EL (cell line): Measurements from ENCODE around the gene NR4A1.

Source experiments
- DNase-seq: peaks from one replicate; pipeline ENCODE4 v3.0.0-alpha.2; 2016

The NR4A1 gene

DNA sequence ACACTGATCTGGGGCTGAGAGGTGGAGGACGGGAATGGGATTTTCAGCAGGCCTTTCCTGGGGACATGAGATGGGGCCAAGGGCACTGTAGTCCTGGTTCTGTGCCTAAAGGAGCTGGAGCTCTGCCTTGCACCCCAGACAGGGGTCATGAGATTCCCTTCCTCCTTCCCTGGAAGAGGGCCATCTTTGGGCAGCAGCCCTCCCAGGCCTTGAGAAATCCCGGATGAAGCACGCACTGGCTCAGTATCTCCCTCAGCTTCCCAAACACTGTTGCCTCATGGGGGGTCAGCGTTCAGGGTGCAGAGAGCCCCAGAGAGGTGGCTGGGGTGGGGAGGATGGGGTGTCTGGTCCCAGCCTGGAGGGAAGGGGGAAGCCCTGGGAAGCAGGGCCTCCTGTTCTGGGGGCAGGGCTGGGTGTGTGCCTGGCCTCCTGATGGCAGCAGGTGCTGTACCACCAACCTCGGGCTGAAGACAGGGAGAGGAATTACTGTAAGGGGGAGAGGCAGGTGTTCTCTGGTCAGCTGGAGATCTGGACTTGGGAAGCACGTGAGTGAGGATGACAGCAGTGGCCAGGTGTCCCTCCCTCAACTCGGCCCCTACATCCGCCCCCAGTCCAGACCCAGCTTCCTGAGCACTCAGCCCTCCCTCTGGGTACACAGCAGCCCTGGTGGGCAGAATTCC is 8.4 kb upstream of the NR4A1 start:
- no peak for DNase-seq

DNA sequence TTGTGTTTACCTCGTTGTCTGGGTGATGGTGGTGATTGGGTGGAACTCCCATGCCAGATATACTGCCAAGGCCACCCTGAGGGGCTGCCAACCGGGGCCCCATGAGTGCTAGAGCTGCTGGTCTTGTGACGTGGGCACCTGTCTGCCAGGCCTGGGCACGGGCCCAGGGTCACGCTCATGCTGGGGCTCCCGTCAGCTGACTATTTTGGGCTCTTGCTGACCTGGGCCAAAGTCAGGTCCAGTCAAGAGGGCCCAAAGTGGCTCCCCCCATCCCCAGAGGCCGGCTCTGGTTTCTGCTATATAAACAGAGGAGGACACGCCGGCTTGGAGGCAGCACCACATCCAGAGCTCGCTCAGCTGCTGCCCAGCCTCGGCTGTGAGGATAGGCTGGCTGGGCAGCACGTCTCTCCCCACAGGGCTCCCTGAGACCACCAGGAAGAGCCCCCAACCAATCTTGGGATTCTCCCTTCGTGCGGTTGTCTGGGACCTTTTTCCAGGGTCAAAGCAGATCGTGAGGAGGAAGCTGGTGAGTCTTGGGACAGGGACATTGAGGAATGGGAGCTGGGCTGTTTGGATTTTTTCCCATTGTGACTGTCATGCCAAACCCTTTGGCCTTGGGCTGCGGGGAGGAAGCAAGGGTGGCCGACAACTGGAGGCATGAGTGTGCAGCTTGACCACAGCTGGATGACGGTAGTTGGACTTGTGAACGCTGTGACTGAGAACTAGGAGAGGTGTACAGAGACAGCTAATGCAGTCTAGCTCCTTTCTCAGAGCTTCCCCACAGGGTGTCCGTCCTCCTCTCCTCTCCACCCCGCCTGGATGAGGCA is 7.6 kb upstream of the NR4A1 start:
- DNase-seq, result no peak

DNA sequence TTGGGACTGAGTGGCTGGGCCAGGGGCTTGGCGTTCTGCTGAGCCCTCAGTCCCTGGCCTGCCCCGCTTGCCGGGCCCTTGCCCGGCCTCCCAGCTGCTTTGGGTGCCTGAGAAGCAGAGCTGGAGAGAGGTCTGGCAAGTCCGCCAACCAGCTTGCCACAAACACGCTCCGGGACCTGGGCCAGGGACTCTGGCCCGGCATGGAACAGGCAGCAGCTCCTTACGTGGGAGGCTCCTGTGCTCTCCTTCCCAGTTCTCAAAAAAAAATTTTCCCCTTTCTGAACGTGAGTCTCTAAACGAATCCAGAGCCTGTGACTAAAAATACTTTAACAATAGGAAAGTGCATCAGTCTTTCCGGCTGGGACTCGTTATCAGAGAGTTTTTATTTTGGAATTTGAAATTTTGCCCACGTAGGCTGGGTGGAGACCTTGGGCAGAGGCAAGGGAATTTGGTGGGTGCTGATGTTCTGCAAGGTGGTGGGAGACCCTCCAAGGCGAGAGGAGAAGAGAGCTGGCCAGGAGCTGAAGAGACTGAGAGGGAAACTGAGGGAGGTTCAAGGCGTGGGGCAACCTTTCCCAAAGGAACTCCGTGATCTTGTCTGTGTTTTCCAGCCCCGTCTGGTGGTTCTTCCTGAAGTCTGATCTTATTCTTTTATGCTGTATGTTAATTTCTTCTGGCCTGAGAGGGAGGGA is 6.8 kb upstream of the NR4A1 start:
- no peak for DNase-seq

DNA sequence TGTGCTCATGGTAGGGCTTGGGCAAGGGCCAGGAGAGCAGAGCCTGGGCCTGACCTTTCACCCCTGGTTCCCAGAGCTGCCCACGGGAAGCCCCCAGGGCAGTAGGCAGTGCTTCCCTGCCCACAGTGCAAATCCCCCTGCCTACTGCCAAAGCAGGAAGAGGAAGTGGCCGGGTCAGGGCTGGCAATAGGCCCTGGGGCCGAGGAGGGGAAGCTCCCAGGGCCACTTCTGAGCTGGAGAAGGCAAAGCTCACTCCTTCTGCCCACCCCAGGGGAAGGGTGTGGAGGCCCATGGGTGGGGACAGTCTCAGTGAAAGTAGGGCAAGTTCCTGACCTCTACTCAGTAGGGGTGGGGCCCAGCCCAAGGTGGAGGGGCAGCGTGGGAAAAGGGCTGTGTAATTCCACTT is 5.4 kb upstream of the NR4A1 start:
- no peak for DNase-seq

DNA sequence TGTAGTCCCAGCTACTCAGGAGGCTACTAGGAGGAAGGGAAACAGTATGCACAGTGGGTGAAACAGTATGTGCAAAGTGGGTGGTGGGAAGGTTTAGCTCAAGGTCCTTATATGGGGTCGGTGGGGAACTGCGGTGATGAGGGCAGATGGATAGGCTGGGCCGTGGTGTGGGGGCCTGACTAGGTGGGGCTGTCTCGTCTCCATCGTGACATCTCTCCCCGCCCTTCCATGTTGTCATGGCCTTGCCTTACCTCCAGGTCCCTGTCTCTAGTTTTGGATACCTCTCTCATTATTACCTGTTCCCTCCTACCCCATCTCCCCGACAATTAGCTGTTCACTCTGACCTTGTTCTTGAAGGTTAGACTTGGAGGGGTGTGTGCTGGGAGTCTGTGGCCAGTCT is 4.4 kb upstream of the NR4A1 start:
- no peak for DNase-seq

DNA sequence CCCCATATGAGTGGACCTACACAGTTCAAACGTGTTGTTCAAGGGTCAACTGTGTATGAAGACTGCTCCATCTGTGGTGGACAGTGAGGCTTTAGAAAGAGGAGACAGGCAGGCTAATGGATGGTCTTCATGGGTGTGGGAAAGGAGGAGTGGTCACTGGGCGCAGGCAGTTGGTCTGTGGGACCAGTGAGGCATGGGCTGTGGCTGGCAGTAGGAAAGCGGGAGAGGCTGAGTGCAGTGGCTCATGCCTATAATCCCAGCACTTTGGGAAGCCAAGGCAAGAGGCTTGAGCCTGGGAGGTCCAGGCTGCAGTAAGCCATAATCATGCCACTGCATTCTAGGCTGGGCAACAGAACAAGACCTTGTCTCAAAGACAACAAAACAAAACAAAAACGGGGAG is 2.0 kb upstream of the NR4A1 start:
- DNase-seq, result no peak

DNA sequence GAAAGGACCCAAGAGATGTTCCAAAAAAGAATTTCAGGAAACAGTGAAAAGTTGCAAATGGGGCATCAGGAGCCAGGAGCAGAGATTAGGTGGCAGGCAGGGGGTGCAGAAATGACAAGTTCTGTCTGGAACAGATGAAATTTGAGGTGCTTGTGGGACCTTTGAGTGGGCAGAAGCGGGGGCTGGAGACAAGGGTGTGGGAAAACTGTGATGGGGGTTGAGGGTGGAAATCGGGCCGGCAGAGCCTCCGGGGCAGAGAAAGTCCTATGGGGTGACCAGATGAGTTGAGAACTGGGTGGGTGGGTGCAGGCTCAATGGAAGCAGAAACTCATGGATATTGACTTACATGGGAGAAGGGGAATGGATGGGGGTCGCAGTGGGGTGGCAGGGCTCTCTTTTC is 1.6 kb upstream of the NR4A1 start:
- no peak for DNase-seq

DNA sequence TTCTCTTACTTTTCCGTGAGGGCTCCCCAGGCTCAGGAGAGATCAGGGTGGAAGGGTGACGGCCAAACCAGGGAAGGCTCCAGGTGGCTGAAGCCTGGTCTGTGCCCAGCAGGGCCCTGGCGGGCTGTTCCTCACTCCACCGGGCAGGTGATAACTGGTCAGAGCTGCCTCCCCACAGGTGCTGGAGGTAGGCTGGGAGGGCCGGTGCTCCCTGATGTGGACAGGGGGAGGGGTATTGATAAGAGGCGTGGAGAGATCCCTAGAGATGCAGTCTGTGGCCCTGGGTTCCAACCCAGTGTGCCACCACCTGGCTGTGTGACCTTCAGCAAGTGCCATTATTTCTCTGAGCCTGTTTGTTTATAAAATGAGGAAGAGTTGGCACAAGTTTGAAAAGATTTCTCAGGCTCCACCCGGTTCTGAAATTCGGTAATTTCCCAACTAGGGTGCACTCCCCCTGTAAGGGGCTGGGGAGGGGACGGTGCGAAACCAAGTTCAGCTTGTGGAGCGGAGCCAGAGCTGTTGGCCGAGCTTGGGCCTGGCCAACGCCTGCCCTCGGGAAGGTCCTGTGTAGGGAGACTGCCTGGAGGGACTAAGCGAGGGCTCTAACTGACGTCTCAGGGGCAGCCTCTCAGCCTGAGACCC is 1.0 kb upstream of the NR4A1 start:
- no peak for DNase-seq

DNA sequence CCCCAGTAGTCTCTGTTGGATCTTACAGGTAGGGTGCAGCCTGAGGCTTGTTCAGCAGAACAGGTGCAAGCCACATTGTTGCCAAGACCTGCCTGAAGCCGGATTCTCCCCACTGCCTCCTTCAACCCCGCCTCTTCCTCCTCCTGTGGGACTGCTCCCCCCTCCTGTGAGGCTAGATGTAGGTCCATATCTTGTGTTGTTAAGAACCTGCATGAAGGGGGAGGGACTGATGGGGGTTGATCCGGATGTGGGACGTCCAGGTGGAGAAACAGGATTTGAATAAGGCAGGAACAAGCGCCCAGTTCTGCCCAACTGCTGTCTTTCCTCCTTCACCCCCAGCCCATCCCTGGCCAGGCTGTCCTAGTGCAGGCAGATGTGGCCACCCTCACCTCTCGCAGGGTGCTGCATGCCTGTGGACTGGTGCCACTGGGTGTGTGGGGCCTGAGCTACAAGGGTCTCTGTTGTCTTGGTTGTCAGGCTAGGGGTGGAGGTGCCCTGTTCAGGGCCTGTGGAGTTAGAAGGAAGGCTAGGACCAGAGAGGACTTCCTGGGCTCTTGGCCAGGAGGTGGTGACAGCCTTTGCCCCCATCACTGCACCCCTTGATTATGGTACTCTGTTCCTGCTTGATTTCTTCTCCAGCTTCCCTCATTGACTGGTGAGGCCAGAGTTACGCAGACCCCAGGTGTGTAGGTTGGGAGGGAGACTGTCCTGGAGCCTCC is 1.4 kb downstream of the NR4A1 start:
- DNase-seq, result no peak

DNA sequence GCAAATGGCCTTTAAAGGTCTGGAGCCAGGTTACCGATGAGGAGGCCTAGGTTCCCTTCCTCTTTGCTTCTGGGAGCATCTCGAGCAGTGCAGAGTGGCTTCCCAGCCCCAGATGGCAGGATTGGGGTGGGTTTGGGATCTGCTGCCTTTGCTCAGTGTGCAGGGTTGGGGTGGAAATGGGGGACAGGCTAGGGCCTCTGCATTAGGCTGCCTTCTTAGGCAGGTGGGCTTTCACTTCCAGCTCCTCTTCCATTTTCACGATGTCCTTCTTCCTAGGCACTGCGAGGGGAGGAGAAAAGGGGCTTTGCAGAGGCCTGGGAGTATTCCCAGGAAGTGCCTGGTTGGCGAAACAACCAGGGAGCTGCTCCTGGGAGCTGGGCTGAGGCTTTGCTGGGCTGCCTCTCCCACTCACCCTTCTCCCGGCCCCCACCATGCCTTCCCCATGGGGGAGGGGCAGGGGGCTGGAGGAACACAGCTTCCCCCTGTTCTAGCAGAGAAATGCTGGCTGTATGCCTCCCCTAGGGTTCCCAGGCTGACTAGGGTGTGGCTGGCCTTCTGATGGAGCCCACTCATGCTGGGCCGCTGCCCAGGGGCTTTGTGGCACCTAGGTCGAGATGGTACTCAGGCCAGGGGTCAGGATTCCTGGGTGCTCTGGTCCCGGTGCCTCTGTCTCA is 2.4 kb downstream of the NR4A1 start:
- no peak for DNase-seq

DNA sequence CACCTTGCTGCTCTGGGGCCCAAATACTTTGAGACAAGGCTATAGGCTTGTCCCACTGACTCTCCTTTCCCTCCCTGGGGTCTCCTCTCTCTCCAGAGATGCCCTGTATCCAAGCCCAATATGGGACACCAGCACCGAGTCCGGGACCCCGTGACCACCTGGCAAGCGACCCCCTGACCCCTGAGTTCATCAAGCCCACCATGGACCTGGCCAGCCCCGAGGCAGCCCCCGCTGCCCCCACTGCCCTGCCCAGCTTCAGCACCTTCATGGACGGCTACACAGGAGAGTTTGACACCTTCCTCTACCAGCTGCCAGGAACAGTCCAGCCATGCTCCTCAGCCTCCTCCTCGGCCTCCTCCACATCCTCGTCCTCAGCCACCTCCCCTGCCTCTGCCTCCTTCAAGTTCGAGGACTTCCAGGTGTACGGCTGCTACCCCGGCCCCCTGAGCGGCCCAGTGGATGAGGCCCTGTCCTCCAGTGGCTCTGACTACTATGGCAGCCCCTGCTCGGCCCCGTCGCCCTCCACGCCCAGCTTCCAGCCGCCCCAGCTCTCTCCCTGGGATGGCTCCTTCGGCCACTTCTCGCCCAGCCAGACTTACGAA is 3.1 kb downstream of the NR4A1 start:
- DNase-seq, result no peak

DNA sequence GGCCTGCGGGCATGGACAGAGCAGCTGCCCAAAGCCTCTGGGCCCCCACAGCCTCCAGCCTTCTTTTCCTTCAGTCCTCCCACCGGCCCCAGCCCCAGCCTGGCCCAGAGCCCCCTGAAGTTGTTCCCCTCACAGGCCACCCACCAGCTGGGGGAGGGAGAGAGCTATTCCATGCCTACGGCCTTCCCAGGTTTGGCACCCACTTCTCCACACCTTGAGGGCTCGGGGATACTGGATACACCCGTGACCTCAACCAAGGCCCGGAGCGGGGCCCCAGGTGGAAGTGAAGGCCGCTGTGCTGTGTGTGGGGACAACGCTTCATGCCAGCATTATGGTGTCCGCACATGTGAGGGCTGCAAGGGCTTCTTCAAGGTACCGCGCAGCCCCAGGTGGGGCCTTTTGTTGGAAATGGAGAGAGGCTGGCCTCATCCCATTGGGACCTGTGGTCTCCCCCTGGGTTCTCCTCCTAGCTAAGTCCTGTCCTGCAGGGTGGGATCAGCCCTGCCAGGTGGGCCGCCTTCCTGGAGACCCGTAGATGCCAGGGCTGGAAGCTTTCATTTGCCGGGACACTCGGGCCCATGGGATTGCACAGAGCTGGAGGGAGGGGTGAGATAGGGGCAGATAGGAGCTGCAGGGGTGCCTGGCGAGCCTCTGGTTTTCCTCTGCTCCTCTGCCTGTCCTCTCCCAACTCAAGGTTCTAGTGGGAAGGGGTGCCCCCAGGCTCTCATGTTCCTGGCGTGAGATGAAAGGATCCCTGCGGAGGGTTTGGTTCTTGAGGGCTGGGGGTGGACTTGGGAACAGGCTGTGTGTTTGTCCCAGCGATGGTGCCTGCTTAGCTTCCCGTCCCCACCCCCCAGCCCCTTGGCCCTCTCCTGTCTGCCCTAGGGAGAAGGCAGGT is 3.8 kb downstream of the NR4A1 start:
- no peak for DNase-seq

DNA sequence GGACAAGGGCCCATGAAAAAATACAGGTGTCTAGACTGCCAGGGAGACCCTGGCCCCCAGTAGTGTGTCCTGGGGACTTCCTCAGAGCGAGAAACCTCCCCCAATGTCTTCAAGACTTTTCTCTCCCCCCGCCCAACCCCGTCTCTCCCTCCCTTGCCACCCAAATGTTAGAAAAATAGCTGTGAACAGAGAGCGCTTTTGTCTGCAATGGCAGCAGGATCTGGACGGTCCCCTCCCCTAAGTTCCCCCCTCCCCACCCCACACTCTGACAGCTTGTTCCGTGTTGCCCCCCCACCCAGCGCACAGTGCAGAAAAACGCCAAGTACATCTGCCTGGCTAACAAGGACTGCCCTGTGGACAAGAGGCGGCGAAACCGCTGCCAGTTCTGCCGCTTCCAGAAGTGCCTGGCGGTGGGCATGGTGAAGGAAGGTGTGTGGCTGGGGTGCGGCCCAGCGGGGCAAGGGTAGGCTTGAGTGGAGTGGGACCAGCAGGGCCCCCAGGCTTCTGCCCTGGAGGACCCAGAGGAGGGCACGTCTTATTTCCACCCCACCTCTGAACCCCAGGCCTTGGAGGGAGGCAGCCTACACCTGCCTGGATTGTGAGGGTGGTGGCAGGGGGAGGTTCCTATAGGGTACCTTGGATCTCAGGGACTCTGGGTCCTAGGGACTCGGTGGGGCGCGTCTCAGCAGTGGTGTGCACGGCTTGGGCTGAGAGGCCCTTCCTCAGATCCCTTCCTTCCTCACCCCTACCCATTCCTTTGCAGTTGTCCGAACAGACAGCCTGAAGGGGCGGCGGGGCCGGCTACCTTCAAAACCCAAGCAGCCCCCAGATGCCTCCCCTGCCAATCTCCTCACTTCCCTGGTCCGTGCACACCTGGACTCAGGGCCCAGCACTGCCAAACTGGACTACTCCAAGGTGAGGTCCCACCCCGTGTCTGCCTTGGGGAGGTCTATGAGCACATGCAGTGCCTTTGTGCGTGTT is 4.8 kb downstream of the NR4A1 start:
- no peak for DNase-seq

DNA sequence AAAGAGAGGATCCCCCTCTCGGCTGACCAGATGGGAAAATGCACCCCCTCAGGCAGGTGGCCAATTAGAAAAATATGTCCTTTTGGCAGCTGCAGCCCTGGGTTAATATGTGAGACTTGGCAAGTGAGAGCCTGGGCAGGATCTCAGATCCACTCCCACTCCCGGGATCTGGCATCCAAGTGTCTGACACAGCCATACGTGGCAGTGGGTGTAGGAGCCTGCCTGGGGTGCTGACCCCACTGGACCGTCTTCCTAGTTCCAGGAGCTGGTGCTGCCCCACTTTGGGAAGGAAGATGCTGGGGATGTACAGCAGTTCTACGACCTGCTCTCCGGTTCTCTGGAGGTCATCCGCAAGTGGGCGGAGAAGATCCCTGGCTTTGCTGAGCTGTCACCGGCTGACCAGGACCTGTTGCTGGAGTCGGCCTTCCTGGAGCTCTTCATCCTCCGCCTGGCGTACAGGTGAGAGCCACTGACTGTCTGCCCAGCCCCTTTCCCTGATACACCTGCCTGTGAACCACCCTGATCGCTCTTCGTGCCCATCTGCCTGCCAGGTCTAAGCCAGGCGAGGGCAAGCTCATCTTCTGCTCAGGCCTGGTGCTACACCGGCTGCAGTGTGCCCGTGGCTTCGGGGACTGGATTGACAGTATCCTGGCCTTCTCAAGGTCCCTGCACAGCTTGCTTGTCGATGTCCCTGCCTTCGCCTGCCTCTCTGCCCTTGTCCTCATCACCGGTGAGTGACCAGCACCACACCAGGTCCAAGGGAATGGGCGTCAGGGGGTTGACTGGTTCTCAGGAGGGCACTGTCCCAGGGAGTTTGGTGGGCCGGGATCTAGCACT is 5.8 kb downstream of the NR4A1 start:
- no peak for DNase-seq

DNA sequence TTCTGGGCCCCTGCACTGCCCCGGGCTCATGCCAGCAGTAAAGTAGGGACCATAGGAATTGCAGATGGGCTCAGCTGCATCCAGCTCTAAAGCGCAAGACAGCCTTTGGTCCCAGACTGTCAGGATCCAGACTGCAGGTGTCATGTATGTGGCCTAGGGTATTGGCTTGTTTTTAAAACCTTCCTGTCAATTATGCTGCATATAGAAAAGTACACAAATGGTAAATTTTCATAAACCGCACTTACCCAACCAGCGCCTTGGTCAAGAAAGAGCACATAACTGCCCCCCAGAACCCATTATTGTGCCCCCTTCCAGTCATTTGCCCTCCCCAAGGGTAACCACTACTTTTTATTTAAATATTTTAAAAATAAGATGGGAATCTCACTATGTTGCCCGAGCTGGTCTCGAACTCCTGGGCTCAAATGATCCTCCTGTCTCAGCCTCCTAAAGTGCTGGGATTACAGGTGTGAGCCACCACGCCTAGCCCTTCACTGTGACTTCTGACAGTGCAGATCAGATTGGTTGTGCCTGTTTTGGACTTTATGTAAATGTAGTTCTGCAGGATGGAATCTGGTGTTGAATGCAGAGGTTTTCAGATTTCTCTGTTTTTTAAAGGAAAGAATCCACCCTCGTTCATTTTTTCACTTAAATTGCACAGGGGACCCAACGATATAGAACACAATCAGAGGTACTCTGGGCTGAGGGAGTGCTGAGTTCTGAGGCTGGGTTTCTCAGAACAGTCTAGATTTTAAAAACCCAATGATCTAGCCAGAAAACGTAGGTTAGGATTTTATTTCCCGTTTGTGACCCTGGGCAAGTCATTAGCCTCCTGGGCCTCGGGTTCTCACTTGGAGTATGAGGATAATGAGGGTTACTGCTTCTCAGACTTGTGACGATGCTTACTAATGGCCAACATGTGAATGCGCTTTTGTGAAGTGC is 6.7 kb downstream of the NR4A1 start:
- no peak for DNase-seq

DNA sequence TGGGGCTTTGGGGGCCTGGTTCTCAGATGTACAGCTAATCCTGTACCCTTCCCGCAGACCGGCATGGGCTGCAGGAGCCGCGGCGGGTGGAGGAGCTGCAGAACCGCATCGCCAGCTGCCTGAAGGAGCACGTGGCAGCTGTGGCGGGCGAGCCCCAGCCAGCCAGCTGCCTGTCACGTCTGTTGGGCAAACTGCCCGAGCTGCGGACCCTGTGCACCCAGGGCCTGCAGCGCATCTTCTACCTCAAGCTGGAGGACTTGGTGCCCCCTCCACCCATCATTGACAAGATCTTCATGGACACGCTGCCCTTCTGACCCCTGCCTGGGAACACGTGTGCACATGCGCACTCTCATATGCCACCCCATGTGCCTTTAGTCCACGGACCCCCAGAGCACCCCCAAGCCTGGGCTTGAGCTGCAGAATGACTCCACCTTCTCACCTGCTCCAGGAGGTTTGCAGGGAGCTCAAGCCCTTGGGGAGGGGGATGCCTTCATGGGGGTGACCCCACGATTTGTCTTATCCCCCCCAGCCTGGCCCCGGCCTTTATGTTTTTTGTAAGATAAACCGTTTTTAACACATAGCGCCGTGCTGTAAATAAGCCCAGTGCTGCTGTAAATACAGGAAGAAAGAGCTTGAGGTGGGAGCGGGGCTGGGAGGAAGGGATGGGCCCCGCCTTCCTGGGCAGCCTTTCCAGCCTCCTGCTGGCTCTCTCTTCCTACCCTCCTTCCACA is 7.6 kb downstream of the NR4A1 start:
- no peak for DNase-seq
